ENCODE results near the gene UBE2F.
"Not testable (repeated sequence)": the region's sequence is repeated elsewhere in the genome, so short reads cannot be mapped to it uniquely, and the experiment has no call there.

- not testable (repeated sequence) for TF ChIP-seq EP300, POLR2A, CTCF (IDR thresholded peaks at IDR 0.05)
These were observed 99.9 kb downstream of the UBE2F start for GRCh38 chr2:238066718-238067117.

All from ovary (tissue), 3 donors.